ENCODE results near the gene SLC26A6. TPM values are rescaled to one million over a fixed set of nuclear protein-coding genes. Genes with fewer than 3 reads are reported as not detected.

SLC26A6 gene
- total and polyA plus RNA-seq, 2 of the 13 experiments (the other 11 are each of a cell fraction or from before 2014, with no cell fraction given), result 40.7 to 184 TPM

- TF ChIP-seq TBX2 (CRISPR knock-in tag; IDR thresholded peaks at IDR 0.05; ENCODE audit: borderline replicate concordance), result peak; percentile 55
- TF ChIP-seq ZBTB40 (IDR thresholded peaks at IDR 0.05), result no peak
- no peak for TF ChIP-seq ZBTB40 (CRISPR knock-in tag; IDR thresholded peaks at IDR 0.05)
- TF ChIP-seq DPF2 (CRISPR knock-in tag; IDR thresholded peaks at IDR 0.05; ENCODE audit: borderline replicate concordance, low read depth), result no peak
- no peak for TF ChIP-seq LBX2 (CRISPR knock-in tag; IDR thresholded peaks at IDR 0.05; ENCODE audit: borderline replicate concordance)
- TF ChIP-seq ZNF326 (CRISPR knock-in tag; IDR thresholded peaks at IDR 0.05; ENCODE audit: borderline replicate concordance), result 0 out of 2 replicates have a peak, but pooled peaks have one; percentile 29
- TF ChIP-seq TIGD3 (CRISPR knock-in tag; IDR thresholded peaks at IDR 0.05; ENCODE audit: borderline replicate concordance), result no peak; the same call in 1 of the 2 replicates
- peak; percentile 85 for TF ChIP-seq BRF2 (CRISPR knock-in tag; IDR thresholded peaks at IDR 0.05)
- no peak for TF ChIP-seq ZNF207 (IDR thresholded peaks at IDR 0.05; ENCODE audit: borderline replicate concordance)
- no peak; the same call in 1 of the 2 replicates for TF ChIP-seq MEIS1 (CRISPR knock-in tag; IDR thresholded peaks at IDR 0.05; ENCODE audit: borderline replicate concordance)
- TF ChIP-seq NR0B2 (CRISPR knock-in tag; IDR thresholded peaks at IDR 0.05), result peak; percentile 65; the same call in 1 of the 2 replicates
- TF ChIP-seq SMAD1 (CRISPR knock-in tag; IDR thresholded peaks at IDR 0.05; ENCODE audit: borderline replicate concordance, low read depth), result peak; percentile 91; the same call in 1 of the 2 replicates
- 0 out of 2 replicates have a peak, but pooled peaks have one; percentile 34 for TF ChIP-seq CBFB (CRISPR knock-in tag; IDR thresholded peaks at IDR 0.05)
- TF ChIP-seq REPIN1 (CRISPR knock-in tag; IDR thresholded peaks at IDR 0.05; ENCODE audit: borderline replicate concordance, low read depth), result peak; percentile 42; the same call in 1 of the 2 replicates
- TF ChIP-seq NFE2L2 (IDR thresholded peaks at IDR 0.05; ENCODE audit: low read length), result no peak
- TF ChIP-seq SSRP1 (CRISPR knock-in tag; IDR thresholded peaks at IDR 0.05), result no peak
Observed at GRCh38 chr3:48635222-48636021, at the start of gene SLC26A6 (continued).

Measured in HepG2 (cell line).